GM23338 (cell line): ENCODE data around the gene TUBA8. TPM values are rescaled to one million over a fixed set of nuclear protein-coding genes. Genes with fewer than 3 reads are reported as not detected.
"Not testable (repeated sequence)": the region's sequence is repeated elsewhere in the genome, so short reads cannot be mapped to it uniquely, and the experiment has no call there.

ENCODE experiments used
- ATAC-seq: fragments of 200-7000 bp; cut with Tn5 transposase; 3 replicates; pipeline ENCODE4 v1.9.1; 2020
- DNase-seq: peaks from one replicate; pipeline ENCODE4 v3.0.0-alpha.2; 2015; ENCODE audit warnings: low spot score
- H2AFZ ChIP-seq: fragments of 200-600 bp; sonication (generic); 2 replicates; pipeline ENCODE4 v1.8.0; 2016; ENCODE audit warnings: antibody characterized with exemption, mild to moderate bottlenecking, moderate library complexity
- H3F3A ChIP-seq: fragments of 200-600 bp; sonication (generic); replicated peaks from 2 replicates; pipeline ENCODE4 v1.8.0; 2017; ENCODE audit warnings: antibody characterized with exemption, mixed run types, low read depth
- H3K27ac ChIP-seq: fragments of 200-600 bp; sonication (generic); 2 replicates; pipeline ENCODE4 v1.6.1; 2016; ENCODE audit warnings: low read depth
- H3K27me3 ChIP-seq: fragments of 200-600 bp; sonication (generic); 2 replicates; pipeline ENCODE4 v1.8.0; 2016; ENCODE audit warnings: mild to moderate bottlenecking, mixed run types, moderate library complexity; ENCODE audit not compliant: insufficient read depth
- H3K36me3 ChIP-seq: fragments of 200-600 bp; sonication (generic); 2 replicates; pipeline ENCODE4 v1.8.0; 2016; ENCODE audit warnings: mild to moderate bottlenecking; ENCODE audit not compliant: insufficient read depth
- H3K4me1 ChIP-seq: fragments of 200-600 bp; sonication (generic); 2 replicates; pipeline ENCODE4 v1.8.0; 2016; ENCODE audit warnings: mild to moderate bottlenecking, moderate library complexity; ENCODE audit not compliant: insufficient read depth
- H3K4me2 ChIP-seq: fragments of 200-600 bp; sonication (generic); 2 replicates; pipeline ENCODE4 v1.7.1; 2017; ENCODE audit warnings: mixed run types
- H3K4me3 ChIP-seq: fragments of 200-600 bp; sonication (generic); 2 replicates; pipeline ENCODE4 v1.6.1; 2016; ENCODE audit warnings: mixed run types
- H3K79me2 ChIP-seq: fragments of 200-600 bp; sonication (generic); replicated peaks from 2 replicates; pipeline ENCODE4 v1.8.0; 2017; ENCODE audit warnings: mild to moderate bottlenecking; ENCODE audit not compliant: insufficient read depth
- H3K9me2 ChIP-seq: fragments of 200-600 bp; sonication (generic); 2 replicates; pipeline ENCODE4 v1.8.0; 2017; ENCODE audit not compliant: insufficient read depth
- H4K20me1 ChIP-seq: fragments of 200-600 bp; sonication (generic); replicated peaks from 2 replicates; pipeline ENCODE4 v1.8.0; 2017; ENCODE audit warnings: mild to moderate bottlenecking; ENCODE audit not compliant: insufficient read depth
- H3K27ac Mint-ChIP-seq: 2 replicates; pipeline ENCODE4 v1.8.0; 2020; ENCODE audit warnings: inconsistent platforms, mild to moderate bottlenecking, moderate library complexity, mixed read lengths
- H3K27me3 Mint-ChIP-seq: 3 replicates; pipeline ENCODE4 v1.8.0; 2022; ENCODE audit warnings: low read depth, mild to moderate bottlenecking, moderate library complexity, mixed read lengths, inconsistent platforms; ENCODE audit not compliant: insufficient read depth, poor library complexity
- H3K36me3 Mint-ChIP-seq: 3 replicates; pipeline ENCODE4 v1.8.0; 2021; ENCODE audit warnings: low read depth, mild to moderate bottlenecking, inconsistent platforms, moderate library complexity, mixed read lengths
- H3K4me1 Mint-ChIP-seq: 3 replicates; pipeline ENCODE4 v1.8.0; 2020; ENCODE audit warnings: mild to moderate bottlenecking, inconsistent platforms, mixed read lengths
- H3K4me3 Mint-ChIP-seq: 3 replicates; pipeline ENCODE4 v1.8.0; 2021; ENCODE audit warnings: moderate library complexity, mild to moderate bottlenecking, inconsistent platforms, mixed read lengths
- H3K9me3 Mint-ChIP-seq: 3 replicates; pipeline ENCODE4 v1.8.0; 2020; ENCODE audit warnings: moderate library complexity, mild to moderate bottlenecking, inconsistent platforms, mixed read lengths
- CREB1 ChIP-seq: fragments of 250-450 bp; sonication (Bioruptor Pico); IDR thresholded peaks from 2 replicates; pipeline ENCODE4 v1.5.0; 2020; ENCODE audit warnings: low read depth, mild to moderate bottlenecking, moderate library complexity
- ETS1 ChIP-seq: IDR thresholded peaks from 2 replicates; pipeline ENCODE4 v1.6.1; 2016; ENCODE audit warnings: antibody characterized with exemption
- EZH2 ChIP-seq: fragments of 200-600 bp; sonication (generic); IDR thresholded peaks from one replicate; pipeline ENCODE4 v1.8.0; 2017; ENCODE audit warnings: antibody characterized with exemption, mild to moderate bottlenecking, low read depth; ENCODE audit not compliant: unreplicated experiment
- EZH2phosphoT487 ChIP-seq: fragments of 200-600 bp; sonication (generic); IDR thresholded peaks from one replicate; pipeline ENCODE4 v1.8.1; 2018; ENCODE audit warnings: antibody characterized with exemption; ENCODE audit not compliant: unreplicated experiment
- STAT1 ChIP-seq: IDR thresholded peaks from one replicate; pipeline ENCODE4 v1.6.1; 2016; ENCODE audit warnings: antibody characterized with exemption; ENCODE audit not compliant: unreplicated experiment
- ZNF331 ChIP-seq: fragments of 250-450 bp; sonication (Bioruptor Pico); IDR thresholded peaks from 2 replicates; pipeline ENCODE4 v1.5.0; 2020; ENCODE audit warnings: low read depth, mild to moderate bottlenecking, moderate library complexity
- ZNF462 ChIP-seq: fragments of 250-450 bp; sonication (Bioruptor Pico); IDR thresholded peaks from 2 replicates; pipeline ENCODE4 v1.5.0; 2020; ENCODE audit warnings: mild to moderate bottlenecking, moderate library complexity
- polyA plus RNA-seq: library from polyadenylated mRNA; unstranded; fragments of >200 nt; fragmentation: Nextera tagmentation; extraction: Ambion mirVana; gene quantifications from 2 replicates; pipeline ENCODE4 v1.2.1, GENCODE V29; 2016
- total RNA-seq: library from RNA; depleted of rRNA; stranded (reverse); fragments of >200 nt; shearing (Covaris generic); gene quantifications from 2 replicates; pipeline ENCODE4 v1.2.3, GENCODE V29; 2014

TUBA8 gene
- total and polyA plus RNA-seq, 2 experiments from 2014 or later, result 0.31 to 0.48 TPM

GRCh38 chr22:18154821-18155390 lies 44.3 kb downstream of the TUBA8 start:
- Mint-ChIP-seq H3K4me3 (no peak overlapping the region), H3K27me3 (peaks cover 14% of the 10 kb centered on the region), H3K36me3 (no peaks in the 10 kb centered on the region; the same call in 1 of the 3 replicates), H3K9me3 (no peaks in the 10 kb centered on the region), H3K4me1 (peaks cover 34% of the 10 kb centered on the region), H3K27ac (no peak overlapping the region)
- no peak overlapping the region for H2AFZ ChIP-seq
- H3K36me3 ChIP-seq, result no peaks in the 10 kb centered on the region
- no peaks in the 10 kb centered on the region for H4K20me1 ChIP-seq
- peaks cover 4% of the 10 kb centered on the region; the same call in 1 of the 2 replicates for H3K27me3 ChIP-seq
- H3K9me2 ChIP-seq, result no peaks in the 10 kb centered on the region
- no peaks in the 10 kb centered on the region for H3K79me2 ChIP-seq
- DNase-seq (no peak), ATAC-seq (no peak)
- H3F3A ChIP-seq, result 0 out of 2 replicates have a peak, but pooled peaks cover 4% of the 10 kb centered on the region
- H3K4me3 ChIP-seq, result no peak overlapping the region
- H3K4me2 ChIP-seq, result no peak overlapping the region
- TF ChIP-seq CREB1 (CRISPR knock-in tag) (no peak), ETS1 (no peak), STAT1 (no peak), EZH2phosphoT487 (no peak), ZNF462 (CRISPR knock-in tag) (no peak), EZH2 (no peak), ZNF331 (CRISPR knock-in tag) (no peak)
- no peak overlapping the region for H3K27ac ChIP-seq
- peaks cover 15% of the 10 kb centered on the region; the same call in 1 of the 2 replicates for H3K4me1 ChIP-seq

GRCh38 chr22:18155546-18155945 lies 44.9 kb downstream of the TUBA8 start:
- H3K27me3 ChIP-seq, H3K4me2 ChIP-seq, H3K4me3 ChIP-seq, H4K20me1 ChIP-seq, H3K27ac ChIP-seq, H3K4me3 Mint-ChIP-seq, ATAC-seq, DNase-seq, H2AFZ ChIP-seq, H3K36me3 ChIP-seq, H3K9me2 ChIP-seq, H3F3A ChIP-seq, H3K27ac Mint-ChIP-seq, H3K36me3 Mint-ChIP-seq, H3K9me3 Mint-ChIP-seq, H3K79me2 ChIP-seq: not testable (repeated sequence)
- H3K4me1 ChIP-seq, result peaks cover 11% of the 10 kb centered on the region; the same call in 1 of the 2 replicates
- Mint-ChIP-seq H3K4me1 (peaks cover 29% of the 10 kb centered on the region), H3K27me3 (peaks cover 12% of the 10 kb centered on the region)
